OCI-LY7 (cell line): ENCODE data around the gene DDX5.

ENCODE experiments used
- CTCF ChIP-seq: fragments of 200-600 bp; sonication (generic); conservative IDR thresholded peaks from 2 replicates; pipeline ENCODE4 v1.5.1; 2014; ENCODE audit warnings: mild to moderate bottlenecking, antibody characterized with exemption, low read length, moderate library complexity, mixed read lengths
- EZH2phosphoT487 ChIP-seq: fragments of 200-600 bp; sonication (generic); IDR thresholded peaks from 2 replicates; pipeline ENCODE4 v1.6.1; 2018; ENCODE audit warnings: low read depth, borderline replicate concordance, mild to moderate bottlenecking, mixed run types, antibody characterized with exemption, low read length, moderate library complexity, mixed read lengths

GRCh38 chr17:64458756-64459155 lies 47.3 kb downstream of the DDX5 start:
- no peak for TF ChIP-seq CTCF
- TF ChIP-seq EZH2phosphoT487 = no peak
